HS-5 (cell line): ENCODE measurements around the gene COX6B1.
A peak's percentile ranks its signal among the peaks of the same experiment; 100 is the strongest.
"Not testable (repeated sequence)": the region's sequence is repeated elsewhere in the genome, so short reads cannot be mapped to it uniquely, and the experiment has no call there.

Experiments used
- DNase-seq: peaks from one replicate; pipeline ENCODE4 v3.0.0-alpha.2; 2012; ENCODE audit warnings: low read depth

COX6B1 gene

GRCh38 chr19:35666251-35666913, 18.3 kb downstream of the COX6B1 start, which contains the start of gene UPK1A:
Gene UPK1A (plus strand): TSS chr19:35666517. CDS start chr19:35666813, 296 bp downstream.
- DNase-seq, result no peak

DNA sequence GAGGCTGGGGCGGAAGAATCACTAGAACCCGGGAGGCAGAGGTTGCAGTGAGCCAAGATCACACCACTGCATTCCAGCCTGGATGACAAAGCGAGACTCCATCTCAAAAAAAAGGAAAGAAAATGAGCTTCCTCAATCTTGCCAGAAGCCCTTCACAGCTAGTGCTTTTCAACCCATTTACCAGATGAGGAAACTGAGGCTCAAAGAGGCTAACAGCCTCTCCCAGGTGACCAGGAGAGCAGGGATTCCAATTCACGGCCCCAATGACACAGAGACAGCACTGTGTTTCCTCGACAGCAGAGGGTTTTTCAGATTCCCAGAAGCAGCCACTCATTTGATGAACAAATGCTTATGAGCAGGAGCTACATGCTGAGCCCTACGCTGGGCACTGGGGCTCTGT, 21.4 kb downstream of the COX6B1 start:
- DNase-seq, result no peak

DNA sequence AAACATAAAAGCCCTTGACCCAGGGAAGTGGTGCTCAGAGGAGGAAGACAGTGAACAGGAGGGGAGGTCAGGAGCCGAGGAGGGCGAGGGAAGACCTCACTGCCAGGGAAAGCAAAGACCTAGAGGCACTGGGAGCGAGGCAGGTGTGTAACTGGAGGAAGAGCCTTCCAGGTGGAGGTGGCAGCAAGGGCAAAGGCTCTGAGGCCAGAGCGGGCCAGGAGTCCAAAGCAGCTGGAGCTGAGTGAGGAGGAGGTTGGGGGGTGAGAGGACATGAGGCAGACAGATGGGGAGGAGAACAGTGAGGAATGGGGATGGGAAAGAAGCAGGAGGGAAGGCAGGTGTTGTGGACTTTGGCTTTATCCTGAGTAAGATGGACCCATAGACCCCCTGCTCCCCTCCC, 21.9 kb downstream of the COX6B1 start:
- no peak for DNase-seq

DNA sequence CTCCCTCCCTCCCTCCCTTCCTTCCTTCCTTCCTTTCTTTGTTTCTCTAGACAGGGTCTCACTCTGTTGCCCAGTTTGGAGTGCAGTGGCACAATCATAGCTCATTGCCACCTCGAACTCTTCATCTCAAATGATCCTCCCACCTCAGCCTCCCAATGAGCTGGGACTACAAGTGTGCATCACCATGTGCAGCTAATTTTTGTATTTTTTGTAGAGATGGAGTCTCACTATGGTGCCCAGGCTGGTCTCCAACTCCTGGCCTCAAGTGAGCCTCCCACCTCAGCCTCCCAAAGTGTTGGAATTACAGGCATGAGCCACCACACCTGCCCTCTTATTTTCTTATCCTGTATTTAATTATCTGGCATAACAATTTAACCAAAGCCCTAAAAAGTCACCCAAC, 22.6 kb downstream of the COX6B1 start:
- no peak for DNase-seq

GRCh38 chr19:35671818-35672217, 23.7 kb downstream of the COX6B1 start:
- no peak for DNase-seq

DNA sequence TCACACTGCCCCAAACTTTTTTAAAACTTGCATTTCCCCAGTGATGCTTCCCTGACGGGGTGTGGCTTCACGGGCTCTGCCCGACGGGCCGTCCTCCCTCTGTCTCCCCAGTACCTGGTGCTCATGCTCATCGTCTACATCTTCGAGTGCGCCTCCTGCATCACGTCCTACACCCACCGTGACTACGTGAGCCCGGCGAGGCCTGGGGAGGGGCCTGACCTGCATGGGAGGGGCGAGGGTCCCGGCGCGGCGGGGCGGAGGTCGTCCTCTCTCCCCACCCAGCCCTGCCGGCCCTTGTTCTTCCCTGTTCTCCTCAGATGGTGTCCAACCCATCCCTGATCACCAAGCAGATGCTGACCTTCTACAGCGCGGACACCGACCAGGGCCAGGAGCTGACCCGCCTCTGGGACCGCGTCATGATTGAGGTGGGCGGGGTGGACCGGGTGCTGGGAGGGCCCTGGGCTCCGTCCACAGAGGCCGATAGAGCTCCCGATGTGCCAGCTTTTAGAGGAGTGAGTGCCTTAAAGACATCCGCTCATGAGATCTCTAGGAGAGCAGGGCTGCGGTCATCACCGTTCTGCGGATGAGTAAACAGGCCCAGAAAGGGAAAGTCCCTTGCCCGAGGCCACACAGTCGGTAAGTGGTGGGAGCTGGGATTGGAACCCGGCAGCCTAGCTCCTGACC, 25.1 kb downstream of the COX6B1 start:
- peak; percentile 42 for DNase-seq

GRCh38 chr19:35675589-35676140, 27.5 kb downstream of the COX6B1 start:
- DNase-seq, result no peak

GRCh38 chr19:35689836-35690235, 41.7 kb downstream of the COX6B1 start:
- no peak for DNase-seq

DNA sequence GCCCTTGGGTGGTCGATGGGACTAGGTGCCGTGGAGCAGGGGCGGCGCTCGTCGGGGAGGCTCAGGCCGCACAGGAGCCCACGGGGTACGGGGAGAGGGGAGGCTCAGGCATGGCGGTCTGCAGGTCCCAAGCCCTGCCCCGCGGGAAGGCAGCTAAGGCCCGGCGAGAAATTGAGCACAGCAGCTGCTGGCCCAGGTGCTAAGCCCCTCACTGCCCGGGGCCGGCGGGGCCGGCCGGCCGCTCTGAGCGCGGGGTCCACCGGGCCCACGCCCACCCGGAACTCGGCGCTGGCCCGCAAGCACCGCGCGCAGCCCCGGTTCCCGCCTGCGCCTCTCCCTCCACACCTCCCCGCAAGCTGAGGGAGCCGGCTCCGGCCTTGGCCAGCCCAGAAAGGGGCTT, 43.0 kb downstream of the COX6B1 start:
- DNase-seq, result not testable (repeated sequence)

GRCh38 chr19:35692010-35692409, 43.9 kb downstream of the COX6B1 start:
- DNase-seq, result no peak

GRCh38 chr19:35693422-35693821, 45.3 kb downstream of the COX6B1 start:
- no peak for DNase-seq

DNA sequence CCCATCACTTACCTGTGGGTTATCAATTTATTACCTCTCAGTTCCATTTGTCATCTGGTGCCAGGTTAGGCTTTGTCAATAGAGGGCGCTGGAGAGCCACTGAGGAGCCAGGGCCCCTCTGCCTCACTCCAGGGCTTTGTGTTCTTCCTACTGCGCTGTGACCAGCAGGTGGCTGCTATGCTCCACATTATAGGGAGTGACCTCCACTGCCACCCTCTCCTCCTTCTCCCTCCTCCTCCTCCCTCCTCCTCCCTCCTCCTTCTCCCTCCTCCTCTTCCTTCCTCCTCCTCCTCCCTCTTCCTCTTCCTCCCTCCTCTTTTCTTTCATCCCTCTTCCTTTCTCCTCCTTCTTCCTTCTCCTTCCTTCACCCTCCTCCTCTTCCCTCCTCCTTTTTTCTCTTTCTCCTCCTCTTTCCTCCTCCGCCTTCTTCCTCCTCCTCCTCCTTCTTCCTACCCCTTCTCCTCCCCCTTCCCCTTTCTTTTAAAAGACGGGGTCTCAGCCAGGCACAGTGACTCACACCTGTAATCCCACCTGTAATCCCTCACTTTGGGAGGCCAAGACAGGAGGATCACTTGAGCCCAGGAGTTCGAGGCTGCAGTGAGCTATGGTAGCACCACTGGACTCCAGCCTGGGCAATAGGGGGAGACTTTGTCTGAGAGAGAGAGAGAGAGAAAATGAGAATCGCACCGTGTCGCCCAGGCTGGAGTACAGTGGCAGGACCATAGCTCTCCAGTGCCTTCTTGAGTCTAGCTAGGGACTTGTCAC, 45.9 kb downstream of the COX6B1 start:
- DNase-seq, result peak; percentile 54

DNA sequence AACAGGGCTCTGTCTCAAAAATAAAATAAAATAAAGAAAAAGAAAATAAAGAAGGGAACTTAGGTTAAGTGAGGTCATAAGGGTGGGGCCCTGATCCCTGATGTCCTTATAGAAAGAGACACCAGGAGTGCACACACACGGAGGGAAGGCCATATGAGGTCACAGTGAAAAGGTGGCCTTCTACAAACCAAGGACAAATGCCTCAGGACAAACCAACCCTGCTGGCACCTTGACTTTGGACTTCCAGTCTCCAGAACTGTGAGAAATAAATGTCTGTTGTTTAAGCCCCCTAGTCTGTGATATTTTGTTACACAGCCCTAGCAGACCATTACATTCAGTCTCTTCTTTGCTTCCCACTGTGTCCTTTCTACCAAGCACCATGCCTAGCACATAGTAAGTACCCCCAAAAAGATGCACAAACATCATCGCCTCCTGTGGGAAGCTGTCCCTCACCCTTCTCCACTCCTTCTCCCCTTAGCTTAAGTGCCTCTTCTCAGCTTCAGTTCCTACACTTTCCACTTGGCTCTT, 47.8 kb downstream of the COX6B1 start:
- DNase-seq, result no peak

- DNase-seq, result no peak
These were observed 48.7 kb downstream of the COX6B1 start for GRCh38 chr19:35696835-35697234.

DNA sequence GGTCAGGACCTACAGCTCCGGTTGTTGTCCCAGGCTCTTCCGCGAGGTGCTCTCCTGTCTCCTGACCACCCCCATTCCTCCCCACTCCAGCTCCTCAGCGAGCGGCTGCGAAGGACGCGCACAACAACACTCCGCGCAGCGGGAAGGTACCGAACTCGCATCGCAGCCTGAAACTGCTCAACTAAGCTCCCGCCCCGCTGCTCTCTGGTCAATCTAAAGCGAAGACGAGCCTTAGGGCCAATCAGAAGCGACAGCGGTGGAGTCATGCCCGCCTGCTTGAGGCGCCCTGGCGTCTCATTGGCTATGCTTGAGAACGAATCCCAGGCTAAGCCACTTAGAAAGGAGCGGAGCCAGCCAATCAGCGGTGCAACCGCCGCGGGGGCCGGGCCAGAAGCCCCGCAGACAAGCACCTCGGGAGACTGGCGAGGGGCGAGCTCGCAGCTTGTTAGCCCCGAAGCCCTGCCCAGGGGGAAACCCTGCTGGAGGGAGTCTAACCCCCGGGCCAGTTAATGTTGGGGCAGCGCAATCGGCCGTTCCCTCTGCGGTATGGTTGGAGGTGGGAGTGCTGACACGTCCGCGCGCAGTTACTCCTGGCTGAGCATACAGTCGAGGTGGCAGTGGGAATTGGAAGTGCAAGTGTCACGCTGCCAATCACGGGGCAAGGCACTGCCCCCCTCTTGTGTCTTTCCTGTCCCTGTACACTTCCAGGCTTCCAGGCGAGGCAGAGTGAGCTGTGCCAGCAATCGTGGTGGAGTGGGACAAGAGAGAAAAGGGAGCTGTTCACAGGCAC, 54.3 kb downstream of the COX6B1 start:
- DNase-seq, result peak; percentile 92

- DNase-seq, result no peak
These were observed 55.2 kb downstream of the COX6B1 start for GRCh38 chr19:35703343-35703742.

GRCh38 chr19:35704218-35704617, 56.1 kb downstream of the COX6B1 start, which contains the start of gene ZBTB32:
Gene ZBTB32 (plus strand): TSS chr19:35704558. CDS start chr19:35714627, 10,069 bp downstream.
- DNase-seq, result no peak
